HCT116 (cell line): Measurements from ENCODE around the gene NLRC5. TPM values are rescaled to one million over a fixed set of nuclear protein-coding genes. Genes with fewer than 3 reads are reported as not detected.

Source experiments
- ATAC-seq: fragments of 200-7000 bp; cut with Tn5 transposase; 2 replicates; pipeline ENCODE4 v1.9.1; 2020; ENCODE audit warnings: mild to moderate bottlenecking, moderate library complexity
- BruUV-seq: library from RNA; stranded (reverse); fragments of 400-500 nt; replicated peaks from 2 replicates; lab custom pipeline; 2021; lab: Mats Ljungman, UMichigan
- CTCF ChIA-PET: fragments of 300-600 bp; sonication (Branson Sonifier 250); formaldehyde crosslinking; loops from one replicate; lab custom pipeline; 2021; ENCODE audit warnings: antibody characterized with exemption; lab: Charles Lee
- POLR2A ChIA-PET: fragments of 300-600, 350-600 bp; sonication (Branson Sonifier 250); formaldehyde crosslinking; loops from one replicate; lab custom pipeline; 2021; ENCODE audit warnings: antibody characterized with exemption; lab: Charles Lee
- RAD21 ChIA-PET, 2 experiments: fragments of 300-600 bp; sonication (Branson Sonifier 250); formaldehyde crosslinking; loops; one replicate each; lab custom pipeline; 2023; ENCODE audit warnings: low total read pairs in 2 of 2; ENCODE audit not compliant: uncharacterized antibody in 2 of 2, unreplicated experiment in 2 of 2, low non-redundant PET in 1 of 2; lab: Charles Lee
- DNase-seq: peaks from one replicate; pipeline ENCODE4 v3.0.0-alpha.2; 2010; ENCODE audit warnings: low read depth, low spot score
- H2AFZ ChIP-seq: fragments of 200-600 bp; shearing (Covaris generic), sonication (generic); 2 replicates; pipeline ENCODE4 v1.6.1; 2017; ENCODE audit warnings: low read depth, mixed run types, mixed read lengths, antibody characterized with exemption, low read length; ENCODE audit not compliant: poor library complexity, severe bottlenecking
- H3K27ac ChIP-seq: 2 replicates; pipeline ENCODE4 v1.5.1; 2012; ENCODE audit warnings: low read depth, low read length
- H3K27me3 ChIP-seq: fragments of 200-600 bp; sonication (generic); 2 replicates; pipeline ENCODE4 v1.6.1; 2016; ENCODE audit warnings: mixed run types, low read length, mixed read lengths; ENCODE audit not compliant: insufficient read depth
- H3K36me3 ChIP-seq, 2 experiments: fragments of 200-500 bp in 1 of 2; fragments of 200-600 bp in 1 of 2; sonication (Bioruptor generic) in 1 of 2; sonication (generic) in 1 of 2; 2 replicates each; pipeline versions ENCODE4 v1.5.1 to v1.6.1; 2014 to 2016; ENCODE audit warnings: low read length in 2 of 2, inconsistent platforms in 1 of 2, mixed read lengths in 1 of 2, mixed run types in 1 of 2; ENCODE audit not compliant: insufficient read depth in 2 of 2, control insufficient read depth in 1 of 2
- H3K4me1 ChIP-seq, 2 experiments: fragments of 200-600 bp in 1 of 2; sonication (generic) in 1 of 2; 2 replicates each; pipeline versions ENCODE4 v1.5.1 to v1.6.1; 2012 to 2017; ENCODE audit warnings: low read length in 2 of 2, inconsistent platforms in 1 of 2, mild to moderate bottlenecking in 1 of 2, mixed read lengths in 1 of 2, mixed run types in 1 of 2, moderate library complexity in 1 of 2; ENCODE audit not compliant: insufficient read depth in 2 of 2, control insufficient read depth in 1 of 2
- H3K4me2 ChIP-seq: fragments of 200-600 bp; sonication (generic); 2 replicates; pipeline ENCODE4 v1.6.1; 2017; ENCODE audit warnings: mixed run types, low read length, mixed read lengths
- H3K4me3 ChIP-seq, 2 experiments: fragments of 200-600 bp in 1 of 2; sonication (generic) in 1 of 2; replicated peaks in 1 of 2; 2 replicates each; pipeline ENCODE4 v1.5.1; 2011 to 2016; ENCODE audit warnings: low read length in 2 of 2, control low read depth in 1 of 2, low read depth in 1 of 2, mild to moderate bottlenecking in 1 of 2, mixed read lengths in 1 of 2, mixed run types in 1 of 2
- H3K79me2 ChIP-seq: fragments of 200-600 bp; sonication (generic); 2 replicates; pipeline ENCODE4 v1.6.1; 2017; ENCODE audit warnings: mild to moderate bottlenecking, mixed run types, low read length, moderate library complexity, mixed read lengths; ENCODE audit not compliant: insufficient read depth
- H3K9ac ChIP-seq: fragments of 200-600 bp; sonication (generic); 2 replicates; pipeline ENCODE4 v1.6.1; 2016; ENCODE audit warnings: low read length, mixed read lengths
- H3K9me2 ChIP-seq: fragments of 200-600 bp; sonication (generic), shearing (Covaris generic); 2 replicates; pipeline ENCODE4 v1.6.1; 2017; ENCODE audit warnings: mixed run types, mild to moderate bottlenecking, moderate library complexity; ENCODE audit not compliant: insufficient read depth
- H3K9me3 ChIP-seq, 2 experiments: fragments of 200-500 bp in 1 of 2; fragments of 200-600 bp in 1 of 2; sonication (Bioruptor generic) in 1 of 2; sonication (generic) in 1 of 2; 2 replicates each; pipeline ENCODE4 v1.6.1; 2014 to 2017; ENCODE audit warnings: low read length in 2 of 2, mixed read lengths in 2 of 2, inconsistent platforms in 1 of 2, low read depth in 1 of 2, mild to moderate bottlenecking in 1 of 2, mixed run types in 1 of 2, moderate library complexity in 1 of 2; ENCODE audit not compliant: control insufficient read depth in 1 of 2, insufficient read depth in 1 of 2
- H4K20me1 ChIP-seq: fragments of 200-600 bp; sonication (generic), shearing (Covaris generic); 2 replicates; pipeline ENCODE4 v1.6.1; 2017; ENCODE audit warnings: mixed run types, mild to moderate bottlenecking, moderate library complexity; ENCODE audit not compliant: insufficient read depth
- ELF1 ChIP-seq: IDR thresholded peaks from 2 replicates; pipeline ENCODE4 v1.6.1; 2012; ENCODE audit warnings: low read depth, borderline replicate concordance
- POLR2AphosphoS5 ChIP-seq: IDR thresholded peaks from 2 replicates; pipeline ENCODE4 v1.6.1; 2011; ENCODE audit warnings: mild to moderate bottlenecking, low read depth, low read length, moderate library complexity
- RAD21 ChIP-seq: IDR thresholded peaks from 2 replicates; pipeline ENCODE4 v1.6.1; 2012; ENCODE audit warnings: low read depth, mild to moderate bottlenecking
- SIN3A ChIP-seq: IDR thresholded peaks from 2 replicates; pipeline ENCODE4 v1.6.1; 2012; ENCODE audit warnings: low read depth
- SRF ChIP-seq: IDR thresholded peaks from 2 replicates; pipeline ENCODE4 v1.6.1; 2012; ENCODE audit warnings: low read depth
- intact Hi-C: fragments of 100-400 bp; cut with micrococcal nuclease; formaldehyde crosslinking; loops from 2 replicates; pipeline ENCODE4 v1.10.0; 2022
- total RNA-seq: library from RNA; stranded (reverse); gene quantifications from one replicate; pipeline ENCODE4 v1.2.1, GENCODE V29; 2021; ENCODE audit not compliant: unreplicated experiment
- TF ChIP-seq, protein P1 (sequence below): IDR thresholded peaks from 2 replicates; pipeline ENCODE4 v1.6.1; 2011; ENCODE audit warnings: mild to moderate bottlenecking, low read length, moderate library complexity; ENCODE audit not compliant: insufficient replicate concordance; ENCODE audit errors: extremely low read depth
- TF ChIP-seq, protein P2 (sequence below): IDR thresholded peaks from 2 replicates; pipeline ENCODE4 v1.6.1; 2012
- TF ChIP-seq, protein P3 (sequence below), 3 experiments: fragments of 200-600 bp in 1 of 3; sonication (generic) in 1 of 3; IDR thresholded peaks in 2 of 3; conservative IDR thresholded peaks in 1 of 3; 2 replicates each; pipeline ENCODE4 v1.5.1; 2012 to 2017; ENCODE audit warnings: low read depth in 2 of 3, low read length in 2 of 3, antibody characterized with exemption in 1 of 3, borderline replicate concordance in 1 of 3, control low read depth in 1 of 3, mild to moderate bottlenecking in 1 of 3, mixed read lengths in 1 of 3, mixed run types in 1 of 3, moderate library complexity in 1 of 3; ENCODE audit not compliant: insufficient read depth in 1 of 3

The NLRC5 gene
- total RNA-seq, 1 experiment from 2014 or later: 10.4 TPM

DNA sequence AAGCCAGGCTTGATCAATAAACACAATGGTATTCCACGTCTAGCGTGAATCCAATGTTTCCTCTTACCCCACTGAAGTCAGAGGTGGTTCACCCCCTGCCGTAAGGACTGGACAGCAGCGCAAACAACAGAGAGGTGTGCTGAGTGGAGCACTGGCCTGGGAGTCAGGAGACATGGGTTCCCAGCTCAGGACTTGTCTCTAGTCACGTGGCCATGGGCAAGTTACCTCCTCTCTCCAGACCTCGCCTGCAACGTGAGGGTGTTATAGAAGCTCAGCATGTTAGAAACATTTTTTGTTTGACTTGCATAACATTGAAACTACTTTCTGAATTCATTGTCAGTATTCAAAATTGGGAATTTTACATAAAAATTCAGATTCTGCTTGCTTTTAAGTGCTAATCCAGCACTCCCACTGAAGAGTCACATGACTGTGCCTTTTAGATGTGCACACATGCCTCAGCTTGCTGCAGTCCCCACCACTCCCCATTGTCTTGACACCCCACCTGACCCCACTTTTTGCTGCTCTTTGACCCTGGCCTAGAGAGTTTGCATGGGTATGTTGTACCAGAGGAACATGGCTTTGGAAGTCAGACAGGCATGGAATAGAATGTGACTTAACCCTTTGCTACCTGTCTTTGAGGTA is 94.2 kb downstream of the NLRC5 start:
- Histone ChIP-seq H3K4me1 (no peaks in the 10 kb centered on the region), H3K9ac (no peak overlapping the region), H3K4me2 (no peak overlapping the region), H3K27me3 (no peaks in the 10 kb centered on the region), H3K36me3 (no peaks in the 10 kb centered on the region), H3K79me2 (no peaks in the 10 kb centered on the region), H3K27ac (no peak overlapping the region), H2AFZ (no peak overlapping the region), H3K9me3 (no peaks in the 10 kb centered on the region), H3K9me2 (no peaks in the 10 kb centered on the region), H4K20me1 (no peaks in the 10 kb centered on the region), H3K4me3 (no peak overlapping the region)
- no TSS peak for BruUV-seq
- ATAC-seq (no peak), DNase-seq (no peak)
- TF ChIP-seq, protein P1, sequence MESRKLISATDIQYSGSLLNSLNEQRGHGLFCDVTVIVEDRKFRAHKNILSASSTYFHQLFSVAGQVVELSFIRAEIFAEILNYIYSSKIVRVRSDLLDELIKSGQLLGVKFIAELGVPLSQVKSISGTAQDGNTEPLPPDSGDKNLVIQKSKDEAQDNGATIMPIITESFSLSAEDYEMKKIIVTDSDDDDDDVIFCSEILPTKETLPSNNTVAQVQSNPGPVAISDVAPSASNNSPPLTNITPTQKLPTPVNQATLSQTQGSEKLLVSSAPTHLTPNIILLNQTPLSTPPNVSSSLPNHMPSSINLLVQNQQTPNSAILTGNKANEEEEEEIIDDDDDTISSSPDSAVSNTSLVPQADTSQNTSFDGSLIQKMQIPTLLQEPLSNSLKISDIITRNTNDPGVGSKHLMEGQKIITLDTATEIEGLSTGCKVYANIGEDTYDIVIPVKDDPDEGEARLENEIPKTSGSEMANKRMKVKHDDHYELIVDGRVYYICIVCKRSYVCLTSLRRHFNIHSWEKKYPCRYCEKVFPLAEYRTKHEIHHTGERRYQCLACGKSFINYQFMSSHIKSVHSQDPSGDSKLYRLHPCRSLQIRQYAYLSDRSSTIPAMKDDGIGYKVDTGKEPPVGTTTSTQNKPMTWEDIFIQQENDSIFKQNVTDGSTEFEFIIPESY: no peak
- TF ChIP-seq, protein P2, sequence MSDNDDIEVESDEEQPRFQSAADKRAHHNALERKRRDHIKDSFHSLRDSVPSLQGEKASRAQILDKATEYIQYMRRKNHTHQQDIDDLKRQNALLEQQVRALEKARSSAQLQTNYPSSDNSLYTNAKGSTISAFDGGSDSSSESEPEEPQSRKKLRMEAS: no peak
- TF ChIP-seq POLR2AphosphoS5: no peak
- ChIA-PET POLR2A (no interaction called here), CTCF (interaction anchor here (1.0 to 1.8 kb wide), 6 partner anchors 9 to 334 kb away, joined by 3 to 7 read pairs (median 3); partner anchors contain the start of gene CPNE2), RAD21 (interaction anchor here (0.7 to 1.0 kb wide), 2 partner anchors 24 to 333 kb away, joined by 3 read pairs; no protein-coding TSS in a partner anchor)
- intact Hi-C loops: loop anchor here (1.0 to 5.0 kb wide), 3 partner anchors 86 to 334 kb away; no protein-coding TSS in a partner anchor

DNA sequence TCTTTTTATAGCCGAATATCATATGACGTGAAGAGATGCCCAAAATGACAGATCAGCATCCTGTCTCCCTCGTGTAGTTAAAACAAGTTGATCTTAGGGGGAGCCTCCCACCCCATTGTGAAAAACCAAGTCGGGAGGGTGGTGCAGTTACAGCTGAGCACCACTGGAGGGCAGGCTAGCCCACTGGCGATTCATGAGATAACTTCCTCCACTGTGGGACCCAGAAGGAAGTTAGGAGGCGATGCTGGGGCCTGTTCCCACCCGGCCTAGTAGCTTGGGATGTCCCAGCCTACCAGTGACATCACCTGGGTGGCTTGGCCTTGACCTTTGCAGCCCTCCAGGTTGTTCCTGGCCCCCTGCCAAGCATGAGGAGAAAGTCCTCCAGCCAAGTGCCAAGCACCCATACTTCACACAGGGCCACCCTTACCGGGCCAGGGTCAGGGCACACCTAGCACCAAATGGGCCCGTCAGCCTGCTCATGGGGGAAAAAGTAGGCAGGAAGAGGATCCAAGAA is 95.0 kb downstream of the NLRC5 start:
- CTCF ChIA-PET: interaction anchor here (1.0 to 1.8 kb wide), 5 partner anchors 10 to 120 kb away, joined by 3 to 7 read pairs (median 3); no protein-coding TSS in a partner anchor
- H3K36me3 ChIP-seq: no peaks in the 10 kb centered on the region

More for the DNA sequence above, 95.0 kb downstream of the NLRC5 start:
- no peaks in the 10 kb centered on the region for H3K27me3 ChIP-seq
- BruUV-seq: no TSS peak
- H3K9ac ChIP-seq: no peak overlapping the region
- no peaks in the 10 kb centered on the region for H3K79me2 ChIP-seq
- intact Hi-C loops: loop anchor here (1.0 to 5.0 kb wide), 3 partner anchors 85 to 333 kb away; no protein-coding TSS in a partner anchor
- H3K4me1 ChIP-seq: no peaks in the 10 kb centered on the region
- H3K9me3 ChIP-seq: no peaks in the 10 kb centered on the region
- H3K4me2 ChIP-seq: no peak overlapping the region
- POLR2A ChIA-PET: no interaction called here
- TF ChIP-seq SRF: no peak
- TF ChIP-seq, protein P3, sequence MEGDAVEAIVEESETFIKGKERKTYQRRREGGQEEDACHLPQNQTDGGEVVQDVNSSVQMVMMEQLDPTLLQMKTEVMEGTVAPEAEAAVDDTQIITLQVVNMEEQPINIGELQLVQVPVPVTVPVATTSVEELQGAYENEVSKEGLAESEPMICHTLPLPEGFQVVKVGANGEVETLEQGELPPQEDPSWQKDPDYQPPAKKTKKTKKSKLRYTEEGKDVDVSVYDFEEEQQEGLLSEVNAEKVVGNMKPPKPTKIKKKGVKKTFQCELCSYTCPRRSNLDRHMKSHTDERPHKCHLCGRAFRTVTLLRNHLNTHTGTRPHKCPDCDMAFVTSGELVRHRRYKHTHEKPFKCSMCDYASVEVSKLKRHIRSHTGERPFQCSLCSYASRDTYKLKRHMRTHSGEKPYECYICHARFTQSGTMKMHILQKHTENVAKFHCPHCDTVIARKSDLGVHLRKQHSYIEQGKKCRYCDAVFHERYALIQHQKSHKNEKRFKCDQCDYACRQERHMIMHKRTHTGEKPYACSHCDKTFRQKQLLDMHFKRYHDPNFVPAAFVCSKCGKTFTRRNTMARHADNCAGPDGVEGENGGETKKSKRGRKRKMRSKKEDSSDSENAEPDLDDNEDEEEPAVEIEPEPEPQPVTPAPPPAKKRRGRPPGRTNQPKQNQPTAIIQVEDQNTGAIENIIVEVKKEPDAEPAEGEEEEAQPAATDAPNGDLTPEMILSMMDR (IDR thresholded peaks at IDR 0.05 in 2 of 3, conservative IDR thresholded peaks at IDR 0.05 in 1 of 3; ENCODE audit: borderline replicate concordance in 1 of 3, insufficient read depth in 1 of 3, low read depth in 2 of 3, low read length in 2 of 3): peak; percentile 89 to 98 (median 98)
- no peak for TF ChIP-seq SIN3A
- TF ChIP-seq ELF1: no peak
- peak; percentile 92 for TF ChIP-seq RAD21
- no peak overlapping the region for H2AFZ ChIP-seq
- no peaks in the 10 kb centered on the region for H4K20me1 ChIP-seq
- DNase-seq: peak; percentile 63
- no peaks in the 10 kb centered on the region for H3K9me2 ChIP-seq
- no peak overlapping the region for H3K27ac ChIP-seq
- H3K4me3 ChIP-seq: no peak overlapping the region
- RAD21 ChIA-PET: interaction anchor here (0.7 to 1.0 kb wide), 2 partner anchors 25 to 333 kb away, joined by 3 read pairs; no protein-coding TSS in a partner anchor
- peak; percentile 90 for ATAC-seq
